ENCODE measurements around the gene SLCO4A1.

The SLCO4A1 gene, protein sequence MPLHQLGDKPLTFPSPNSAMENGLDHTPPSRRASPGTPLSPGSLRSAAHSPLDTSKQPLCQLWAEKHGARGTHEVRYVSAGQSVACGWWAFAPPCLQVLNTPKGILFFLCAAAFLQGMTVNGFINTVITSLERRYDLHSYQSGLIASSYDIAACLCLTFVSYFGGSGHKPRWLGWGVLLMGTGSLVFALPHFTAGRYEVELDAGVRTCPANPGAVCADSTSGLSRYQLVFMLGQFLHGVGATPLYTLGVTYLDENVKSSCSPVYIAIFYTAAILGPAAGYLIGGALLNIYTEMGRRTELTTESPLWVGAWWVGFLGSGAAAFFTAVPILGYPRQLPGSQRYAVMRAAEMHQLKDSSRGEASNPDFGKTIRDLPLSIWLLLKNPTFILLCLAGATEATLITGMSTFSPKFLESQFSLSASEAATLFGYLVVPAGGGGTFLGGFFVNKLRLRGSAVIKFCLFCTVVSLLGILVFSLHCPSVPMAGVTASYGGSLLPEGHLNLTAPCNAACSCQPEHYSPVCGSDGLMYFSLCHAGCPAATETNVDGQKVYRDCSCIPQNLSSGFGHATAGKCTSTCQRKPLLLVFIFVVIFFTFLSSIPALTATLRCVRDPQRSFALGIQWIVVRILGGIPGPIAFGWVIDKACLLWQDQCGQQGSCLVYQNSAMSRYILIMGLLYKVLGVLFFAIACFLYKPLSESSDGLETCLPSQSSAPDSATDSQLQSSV

GRCh38 chr20:62642051-62642665 lies at the start of gene SLCO4A1:
SLCO4A1 (plus strand) TSS chr20:62642503; CDS start chr20:62656455, 13,952 bp downstream.
- DNase-seq (ENCODE audit: low read depth): peak; percentile 82

- no peak for DNase-seq (ENCODE audit: low read depth)
Observed at GRCh38 chr20:62592506-62593177, 49.7 kb upstream of the SLCO4A1 start.

DNA sequence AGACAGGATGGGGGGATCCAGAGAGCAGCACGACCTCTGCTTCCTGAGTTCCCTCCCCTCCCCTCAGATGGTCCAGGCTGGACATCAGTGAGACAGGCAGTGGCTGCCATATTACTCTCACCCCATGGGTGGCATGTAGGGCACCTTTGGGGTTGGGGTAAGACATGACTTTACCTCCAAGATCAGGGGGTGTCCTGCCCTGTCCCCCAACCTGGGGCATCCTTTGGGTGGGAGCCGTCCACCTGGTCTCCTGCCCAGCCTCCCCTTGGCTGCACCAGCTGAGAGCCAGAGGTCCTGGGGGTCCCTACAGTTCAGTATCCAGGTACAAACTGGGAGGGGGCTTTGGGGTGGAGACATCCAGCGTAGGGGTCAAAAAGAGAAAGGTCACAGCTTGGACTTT lies 48.7 kb upstream of the SLCO4A1 start:
- no peak for DNase-seq (ENCODE audit: low read depth)

- no peak for DNase-seq (ENCODE audit: low read depth)
Observed at GRCh38 chr20:62595069-62595468, 47.2 kb upstream of the SLCO4A1 start.

DNA sequence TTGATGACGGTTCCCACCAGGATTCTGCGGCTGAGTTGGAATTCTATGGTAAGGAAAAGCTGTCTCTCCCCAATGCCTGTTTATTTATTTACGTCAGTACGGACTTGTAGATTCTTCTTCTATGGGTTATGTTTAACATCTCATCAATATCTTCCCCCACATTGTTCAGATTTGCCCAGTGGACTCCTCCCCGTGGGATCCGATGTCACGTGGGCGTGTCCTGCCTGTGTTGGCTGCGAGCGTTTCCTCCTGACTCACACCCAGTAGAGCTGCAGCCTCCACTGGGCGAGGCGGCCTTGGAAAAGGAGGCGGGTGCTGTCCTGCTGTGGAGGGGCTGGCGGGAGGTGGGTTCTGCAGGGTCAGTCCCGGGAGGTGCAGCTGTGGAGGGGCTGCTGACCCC lies 46.8 kb upstream of the SLCO4A1 start:
- no peak for DNase-seq (ENCODE audit: low read depth)

DNA sequence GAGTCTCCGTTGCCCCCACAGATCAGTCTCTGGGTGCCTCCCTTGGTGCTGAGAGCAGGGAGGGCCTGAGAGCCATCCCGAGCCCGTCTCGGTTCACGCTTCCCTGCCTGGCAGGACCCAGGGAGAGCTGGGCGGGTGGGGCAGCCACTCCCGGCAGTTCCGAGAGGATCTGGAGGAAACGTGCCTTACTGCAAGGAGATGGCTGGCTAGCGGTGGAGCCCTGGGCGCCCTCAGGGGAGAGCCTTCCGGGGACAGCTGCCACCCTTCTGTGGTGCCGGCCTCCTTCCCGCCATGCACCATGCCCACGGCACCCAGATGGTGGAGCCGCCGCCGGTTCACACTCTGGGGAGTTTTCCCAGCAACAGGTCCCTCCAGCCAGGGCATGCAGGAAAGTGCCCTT lies 45.8 kb upstream of the SLCO4A1 start:
- DNase-seq (ENCODE audit: low read depth): no peak

DNA sequence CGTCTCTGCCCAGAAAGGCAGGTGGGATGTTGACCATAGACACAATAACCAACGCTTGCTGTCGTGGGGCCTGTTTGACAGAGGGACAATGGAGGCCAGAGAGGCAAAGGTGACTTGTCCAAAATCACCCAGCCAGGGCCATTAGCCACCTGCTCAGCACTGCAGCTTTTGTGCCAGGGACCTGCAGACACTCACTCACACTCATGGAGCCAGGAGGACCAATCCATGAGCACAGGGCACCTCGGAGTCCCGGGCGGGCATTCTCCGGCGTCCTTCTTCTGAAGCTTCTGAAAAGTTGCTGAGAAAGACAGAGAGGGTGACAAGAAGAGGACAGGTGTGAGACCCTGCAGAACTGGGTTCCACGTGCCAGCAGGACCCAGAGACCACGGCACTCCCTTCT lies 45.4 kb upstream of the SLCO4A1 start:
- no peak for DNase-seq (ENCODE audit: low read depth)

DNA sequence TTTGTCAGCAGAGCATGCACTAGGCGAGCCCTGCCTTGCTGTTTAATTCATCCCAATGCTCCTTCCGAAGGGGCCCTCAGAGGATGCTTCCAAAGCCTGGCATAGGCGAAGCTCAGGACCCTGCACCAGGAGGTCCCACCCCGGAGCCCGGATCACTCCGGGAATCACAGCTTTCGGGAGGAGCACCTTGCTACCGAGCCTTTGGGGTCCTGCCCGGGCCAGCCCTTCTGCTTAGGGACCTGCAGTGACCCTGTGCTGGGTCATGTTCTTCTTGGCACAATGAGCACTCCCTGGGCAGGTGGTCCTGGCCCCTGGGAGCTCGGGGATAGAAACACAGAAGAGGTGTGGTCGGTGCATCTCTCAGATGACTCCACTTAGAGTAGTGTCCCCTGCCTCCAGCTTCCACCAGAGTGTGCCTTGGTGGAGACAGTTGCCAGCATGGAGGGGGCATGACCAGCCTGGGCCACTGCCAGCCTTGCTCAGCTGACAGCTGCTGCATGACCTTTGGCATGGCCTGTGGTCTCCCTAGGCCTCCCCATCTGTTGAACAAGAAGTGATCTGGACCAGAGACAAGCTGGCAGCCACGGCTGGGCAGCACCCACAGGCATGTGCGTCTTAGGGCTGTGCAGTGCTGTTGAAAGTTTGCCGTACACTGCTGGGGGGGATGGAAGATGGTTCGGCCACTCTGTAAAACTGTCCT lies 44.7 kb upstream of the SLCO4A1 start:
- no peak for DNase-seq (ENCODE audit: low read depth)

- DNase-seq (ENCODE audit: low read depth): no peak
Observed at GRCh38 chr20:62598761-62599194, 43.5 kb upstream of the SLCO4A1 start.

DNA sequence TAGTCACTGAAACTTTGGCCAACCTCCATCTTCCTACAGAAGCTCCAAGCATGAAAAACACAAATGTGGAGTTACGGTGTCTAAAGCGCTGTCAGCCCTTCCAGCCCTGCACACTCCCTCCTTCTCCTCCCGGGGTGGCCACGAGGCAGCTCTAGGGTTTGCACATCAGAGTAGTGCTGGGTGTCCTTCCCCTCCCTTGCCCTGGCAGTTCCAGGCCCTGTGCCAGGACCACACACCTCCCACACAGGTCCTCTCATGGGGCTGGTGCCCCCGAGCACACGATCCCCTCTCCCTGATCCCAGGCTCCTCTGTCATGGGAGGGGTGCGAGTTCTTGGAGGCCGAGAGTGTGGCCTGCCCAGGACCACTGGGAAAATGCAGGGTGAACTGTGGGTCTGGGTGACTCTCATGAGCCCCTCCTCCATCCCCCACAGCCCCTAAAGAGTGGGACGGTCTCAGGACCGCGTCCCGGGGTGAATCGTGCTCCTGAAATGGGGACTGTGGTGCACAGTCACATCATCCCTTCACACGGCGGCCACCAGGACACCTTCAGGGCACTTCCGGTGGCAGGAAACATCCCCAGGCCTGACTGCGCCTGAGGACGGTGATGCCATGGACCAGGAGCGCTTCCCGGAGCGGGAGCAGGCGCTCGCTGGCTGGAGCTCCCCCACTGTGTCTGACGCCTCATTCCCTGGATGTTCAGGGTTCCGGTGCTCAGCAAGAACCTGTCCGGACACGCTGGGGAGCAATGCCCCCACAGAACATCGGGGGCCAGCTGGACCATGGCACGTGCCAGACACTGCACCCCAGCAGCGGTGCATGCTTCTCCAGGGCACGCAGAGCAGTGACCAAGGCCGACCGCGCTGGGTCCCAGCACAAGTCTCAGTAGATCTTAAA lies 42.8 kb upstream of the SLCO4A1 start:
- no peak for DNase-seq (ENCODE audit: low read depth)

DNA sequence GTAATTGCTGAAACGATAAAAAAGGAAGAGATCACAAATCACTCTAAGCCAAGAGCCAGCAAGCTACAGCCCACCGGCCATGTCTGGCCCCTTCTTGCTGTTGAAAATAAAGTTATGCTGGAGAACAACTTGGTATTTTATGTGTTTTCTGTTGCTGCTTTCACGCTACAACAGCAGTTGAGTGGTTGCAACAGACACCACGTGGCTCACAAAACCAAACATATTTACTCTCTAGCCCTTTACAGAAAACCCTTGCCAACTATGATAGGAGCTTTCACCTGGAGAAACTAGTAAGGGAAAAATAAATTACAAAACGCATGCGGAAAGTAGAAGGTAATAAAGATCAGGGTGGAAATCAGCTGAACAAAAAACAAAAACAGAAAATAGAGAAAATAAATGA lies 41.1 kb upstream of the SLCO4A1 start:
- DNase-seq (ENCODE audit: low read depth): no peak

DNA sequence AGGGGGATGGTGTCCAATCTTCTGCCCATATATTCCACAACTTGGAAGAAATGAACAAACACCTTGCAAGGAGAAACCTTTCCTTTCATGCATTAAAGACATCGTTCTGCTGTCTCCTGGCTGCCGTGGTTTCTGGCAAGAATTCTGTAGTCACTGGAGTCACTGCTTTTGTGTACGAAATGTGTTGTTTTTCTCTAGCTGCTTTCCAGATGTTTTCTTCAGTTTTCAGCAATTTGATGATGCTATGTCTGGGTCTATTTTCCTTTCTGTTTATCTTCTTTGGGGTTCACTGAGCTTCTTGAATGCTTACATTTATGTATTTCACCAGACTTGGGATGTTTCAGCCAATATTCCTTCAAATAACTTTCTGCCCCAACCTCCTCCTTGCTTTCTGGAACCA lies 40.6 kb upstream of the SLCO4A1 start:
- DNase-seq (ENCODE audit: low read depth): no peak

DNA sequence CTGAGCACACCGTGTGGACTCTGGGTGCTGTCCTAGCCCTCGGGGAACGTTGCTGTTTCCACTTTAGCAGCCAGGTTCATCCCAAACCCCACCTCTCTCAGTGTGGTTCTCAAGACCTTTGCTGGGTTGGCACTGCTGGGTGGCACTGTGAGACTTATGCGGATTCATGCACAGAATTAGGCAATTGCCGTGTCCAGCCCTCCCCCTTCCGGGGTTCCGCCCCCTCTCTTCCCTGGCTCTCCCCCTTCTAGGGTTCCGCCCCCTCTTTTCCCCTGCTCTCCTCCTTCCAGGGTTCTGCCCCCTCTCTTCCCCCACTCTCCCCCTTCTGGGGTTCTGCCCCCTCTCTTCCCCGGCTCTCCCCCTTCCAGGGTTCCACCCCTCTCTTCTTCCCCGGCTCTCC lies 39.8 kb upstream of the SLCO4A1 start:
- no peak for DNase-seq (ENCODE audit: low read depth)

DNA sequence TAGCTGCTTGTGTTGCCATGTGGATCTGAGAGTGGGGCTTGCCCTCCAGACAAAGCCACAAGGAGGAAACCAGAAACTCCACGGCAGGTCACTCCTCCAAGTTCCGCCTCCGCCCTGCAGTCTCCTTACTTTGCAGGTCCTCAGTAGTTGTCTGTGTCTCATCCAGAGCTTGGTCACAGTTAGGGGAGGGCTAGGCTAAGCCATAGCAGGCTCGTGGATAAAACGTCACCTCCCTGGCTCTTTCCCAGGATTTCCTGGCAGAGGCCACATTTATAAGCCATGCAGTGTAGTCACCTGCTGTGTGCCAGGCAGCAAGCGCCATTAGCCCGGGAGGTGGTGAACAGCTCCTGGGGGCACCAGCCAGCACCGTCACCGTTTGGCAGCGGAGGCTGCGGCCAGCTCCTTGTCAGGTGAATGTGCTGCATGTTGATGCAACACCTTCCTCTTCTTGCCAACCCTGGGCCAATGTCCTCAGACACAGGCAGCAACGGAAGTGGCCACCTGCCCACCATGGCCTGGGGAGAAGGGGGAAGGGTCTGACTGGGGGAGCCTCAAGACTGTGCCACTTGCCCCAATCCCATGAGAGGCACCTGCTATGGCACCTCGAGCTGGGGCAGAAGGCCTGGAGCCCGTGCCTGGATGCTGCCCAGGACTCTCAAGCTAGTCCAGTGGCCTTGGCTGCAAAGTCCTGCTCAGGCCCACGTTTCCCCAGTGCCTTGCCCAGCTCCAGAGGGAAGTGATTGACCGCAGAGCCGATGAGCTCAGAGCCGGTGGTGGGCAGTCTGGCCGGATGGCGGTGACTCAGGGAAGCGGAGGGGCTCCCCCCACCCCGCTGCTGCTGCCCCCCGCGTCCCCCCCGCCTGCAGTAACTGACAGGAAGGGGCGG lies 39.0 kb upstream of the SLCO4A1 start:
- no peak for DNase-seq (ENCODE audit: low read depth)

- DNase-seq (ENCODE audit: low read depth): no peak
Observed at GRCh38 chr20:62603907-62604785, 38.2 kb upstream of the SLCO4A1 start.

GRCh38 chr20:62604796-62605195 lies 37.5 kb upstream of the SLCO4A1 start:
- DNase-seq (ENCODE audit: low read depth): no peak

GRCh38 chr20:62605236-62605943 lies 36.9 kb upstream of the SLCO4A1 start:
- DNase-seq (ENCODE audit: low read depth): no peak

DNA sequence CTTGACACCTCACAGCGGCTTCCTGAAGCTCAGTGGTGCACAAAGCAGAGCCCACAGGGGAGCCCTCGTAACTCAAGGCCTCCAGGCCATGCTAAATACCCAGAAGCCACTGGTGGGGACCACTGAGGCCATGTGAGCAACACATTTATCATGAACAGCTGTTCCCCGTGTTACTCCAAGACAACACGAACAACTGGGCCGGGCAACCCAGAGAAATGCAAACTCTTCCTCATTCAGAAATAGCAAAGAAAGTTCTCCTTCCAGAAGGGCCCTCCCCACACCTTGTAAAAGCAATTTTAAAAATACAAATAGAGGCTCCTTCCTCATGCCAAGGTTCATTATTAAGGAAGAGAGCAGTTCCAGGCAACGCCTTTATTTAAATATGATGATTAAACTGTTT lies 36.3 kb upstream of the SLCO4A1 start:
- DNase-seq (ENCODE audit: low read depth): no peak
